Neural crest cell (in vitro differentiated cells): Measurements from ENCODE around the gene ARFGEF3. TPM values are rescaled to one million over a fixed set of nuclear protein-coding genes. Genes with fewer than 3 reads are reported as not detected.
"Not testable (repeated sequence)": the region's sequence is repeated elsewhere in the genome, so short reads cannot be mapped to it uniquely, and the experiment has no call there.

Source experiments
- DNase-seq: peaks from one replicate; pipeline ENCODE4 v3.0.0; 2021; ENCODE audit warnings: low read depth, mixed read lengths, low spot score
- H3K27ac Mint-ChIP-seq: one replicate; pipeline ENCODE4 v1.8.0; 2021; ENCODE audit warnings: mild to moderate bottlenecking, mixed read lengths; ENCODE audit not compliant: unreplicated experiment
- H3K27me3 Mint-ChIP-seq: 2 replicates; pipeline ENCODE4 v1.8.0; 2021; ENCODE audit warnings: low read depth, mild to moderate bottlenecking, mixed read lengths
- H3K36me3 Mint-ChIP-seq: 2 replicates; pipeline ENCODE4 v1.8.0; 2021; ENCODE audit warnings: low read depth, mild to moderate bottlenecking, mixed read lengths
- H3K4me1 Mint-ChIP-seq: 2 replicates; pipeline ENCODE4 v1.8.0; 2021; ENCODE audit warnings: mixed read lengths
- H3K4me3 Mint-ChIP-seq: one replicate; pipeline ENCODE4 v1.8.0; 2021; ENCODE audit warnings: mild to moderate bottlenecking, mixed read lengths
- H3K9me3 Mint-ChIP-seq: 2 replicates; pipeline ENCODE4 v1.8.0; 2021; ENCODE audit warnings: mixed read lengths
- CTCF ChIP-seq: fragments of 200-600 bp; sonication (generic); conservative IDR thresholded peaks from 2 replicates; pipeline ENCODE4 v1.5.0; 2021; ENCODE audit warnings: antibody characterized with exemption, mild to moderate bottlenecking
- total RNA-seq: library from RNA; stranded (reverse); gene quantifications from 2 replicates; pipeline ENCODE4 v1.2.1, GENCODE V29; 2021

The ARFGEF3 gene
- total RNA-seq, 1 donor from 2014 or later, result 0.30 TPM

GRCh38 chr6:138117376-138117914 is 44.3 kb upstream of the ARFGEF3 start:
- H3K27me3 Mint-ChIP-seq, result peaks cover 23% of the 10 kb centered on the region
- no peaks in the 10 kb centered on the region for H3K36me3 Mint-ChIP-seq
- no peak for DNase-seq
- H3K27ac Mint-ChIP-seq, result no peak overlapping the region
- H3K4me3 Mint-ChIP-seq, result no peak overlapping the region
- H3K9me3 Mint-ChIP-seq, result no peaks in the 10 kb centered on the region
- TF ChIP-seq CTCF, result no peak
- peaks cover 4% of the 10 kb centered on the region for H3K4me1 Mint-ChIP-seq

- not testable (repeated sequence) for H3K27ac Mint-ChIP-seq, H3K4me3 Mint-ChIP-seq, H3K36me3 Mint-ChIP-seq, DNase-seq, H3K4me1 Mint-ChIP-seq, H3K9me3 Mint-ChIP-seq
- peaks cover 23% of the 10 kb centered on the region for H3K27me3 Mint-ChIP-seq
Observed at GRCh38 chr6:138119229-138119628, 42.5 kb upstream of the ARFGEF3 start.

- peaks cover 4% of the 10 kb centered on the region for H3K4me1 Mint-ChIP-seq
- H3K9me3 Mint-ChIP-seq, result peaks cover 5% of the 10 kb centered on the region
- H3K27ac Mint-ChIP-seq, result no peak overlapping the region
- no peak for DNase-seq
- no peaks in the 10 kb centered on the region for H3K36me3 Mint-ChIP-seq
- peaks cover 16% of the 10 kb centered on the region for H3K27me3 Mint-ChIP-seq
- no peak overlapping the region for H3K4me3 Mint-ChIP-seq
- TF ChIP-seq CTCF, result no peak
Observed at GRCh38 chr6:138119976-138120375, 41.8 kb upstream of the ARFGEF3 start.

- Mint-ChIP-seq H3K9me3 (peaks cover 9% of the 10 kb centered on the region), H3K27me3 (peaks cover 8% of the 10 kb centered on the region), H3K27ac (no peak overlapping the region), H3K4me1 (no peaks in the 10 kb centered on the region), H3K36me3 (no peaks in the 10 kb centered on the region), H3K4me3 (no peak overlapping the region)
- DNase-seq, result no peak
- no peak for TF ChIP-seq CTCF
Observed at GRCh38 chr6:138124096-138124495, 37.6 kb upstream of the ARFGEF3 start.

GRCh38 chr6:138128096-138128495 is 33.6 kb upstream of the ARFGEF3 start:
- Mint-ChIP-seq H3K27ac (no peak overlapping the region), H3K9me3 (peaks cover 9% of the 10 kb centered on the region), H3K27me3 (peaks cover 2% of the 10 kb centered on the region), H3K4me1 (no peaks in the 10 kb centered on the region), H3K36me3 (no peaks in the 10 kb centered on the region), H3K4me3 (no peak overlapping the region)
- no peak for TF ChIP-seq CTCF
- no peak for DNase-seq

- no peak for DNase-seq
- Mint-ChIP-seq H3K36me3 (no peaks in the 10 kb centered on the region), H3K4me3 (no peak overlapping the region)
Observed at GRCh38 chr6:138129190-138129589, 32.5 kb upstream of the ARFGEF3 start.

More at GRCh38 chr6:138129190-138129589, 32.5 kb upstream of the ARFGEF3 start:
- H3K27ac Mint-ChIP-seq, result peak overlapping the region; percentile 59
- TF ChIP-seq CTCF, result no peak
- H3K4me1 Mint-ChIP-seq, result no peaks in the 10 kb centered on the region
- peaks cover 2% of the 10 kb centered on the region for H3K27me3 Mint-ChIP-seq
- peaks cover 9% of the 10 kb centered on the region for H3K9me3 Mint-ChIP-seq
